DMS79 (cell line): Measurements from ENCODE around the gene DPF3.

Experiments
- DNase-seq: peaks from one replicate; lab custom pipeline; 2025; lab: John Stamatoyannopoulos, UW

DPF3 gene

GRCh38 chr14:72680853-72681640 lies 212.9 kb downstream of the DPF3 start:
- no peak for DNase-seq

GRCh38 chr14:72679536-72680151 lies 214.3 kb downstream of the DPF3 start:
- DNase-seq = peak; percentile 98

GRCh38 chr14:72679141-72679535 lies 214.8 kb downstream of the DPF3 start:
- peak; percentile 74 for DNase-seq

- DNase-seq = no peak
Measured at GRCh38 chr14:72678356-72678755, 215.5 kb downstream of the DPF3 start.

- DNase-seq = no peak
Measured at GRCh38 chr14:72677664-72678063, 216.2 kb downstream of the DPF3 start.

GRCh38 chr14:72675126-72675525 lies 218.8 kb downstream of the DPF3 start:
- DNase-seq = no peak

- no peak for DNase-seq
Measured at GRCh38 chr14:72673179-72673578, 220.7 kb downstream of the DPF3 start.

GRCh38 chr14:72666610-72667009 lies 227.3 kb downstream of the DPF3 start:
- DNase-seq = no peak

- no peak for DNase-seq
Measured at GRCh38 chr14:72665259-72665658, 228.6 kb downstream of the DPF3 start.

GRCh38 chr14:72664651-72665050 lies 229.2 kb downstream of the DPF3 start:
- DNase-seq = no peak

- no peak for DNase-seq
Measured at GRCh38 chr14:72663956-72664650, 229.8 kb downstream of the DPF3 start.

GRCh38 chr14:72663076-72663487 lies 230.8 kb downstream of the DPF3 start:
- DNase-seq = no peak

- no peak for DNase-seq
Measured at GRCh38 chr14:72662214-72662613, 231.7 kb downstream of the DPF3 start.

- no peak for DNase-seq
Measured at GRCh38 chr14:72657214-72657921, 236.5 kb downstream of the DPF3 start.

- no peak for DNase-seq
Measured at GRCh38 chr14:72653026-72653425, 240.9 kb downstream of the DPF3 start.

GRCh38 chr14:72652179-72652578 lies 241.7 kb downstream of the DPF3 start:
- no peak for DNase-seq

- no peak for DNase-seq
Measured at GRCh38 chr14:72651714-72652113, 242.2 kb downstream of the DPF3 start.

GRCh38 chr14:72651081-72651480 lies 242.8 kb downstream of the DPF3 start:
- DNase-seq = no peak

GRCh38 chr14:72649603-72650227 lies 244.2 kb downstream of the DPF3 start:
- DNase-seq = no peak

- DNase-seq = no peak
Measured at GRCh38 chr14:72647782-72648181, 246.1 kb downstream of the DPF3 start.

GRCh38 chr14:72646861-72647528 lies 246.9 kb downstream of the DPF3 start:
- DNase-seq = no peak
